GM12872 (cell line): ENCODE measurements around the gene SPNS1.

Source experiments
- CTCF ChIP-seq: IDR thresholded peaks from 3 replicates; pipeline ENCODE4 v1.5.1; 2011; ENCODE audit warnings: low read depth, mild to moderate bottlenecking, low read length, moderate library complexity; ENCODE audit not compliant: insufficient read depth

The SPNS1 gene

GRCh38 chr16:28987170-28987853 is 12.7 kb downstream of the SPNS1 start:
- TF ChIP-seq CTCF: no peak

DNA sequence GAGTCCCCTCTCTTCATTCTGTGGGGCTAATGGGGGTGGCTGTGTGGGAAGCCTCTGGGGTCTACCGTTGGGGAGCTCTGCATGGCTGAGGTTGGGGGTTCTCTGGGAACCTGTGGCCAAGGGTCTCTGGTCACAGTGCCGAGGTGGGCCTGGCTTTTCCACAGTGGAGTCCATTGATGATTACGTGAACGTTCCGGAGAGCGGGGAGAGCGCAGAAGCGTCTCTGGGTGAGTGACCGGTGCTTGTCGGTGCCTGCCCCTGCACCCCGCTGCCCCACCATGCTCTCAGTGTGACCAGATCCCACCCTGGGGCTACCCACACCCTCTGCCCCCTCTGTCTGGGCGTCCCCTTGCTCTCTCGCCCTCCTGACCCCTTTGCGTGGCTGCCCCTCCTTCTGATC is 14.8 kb downstream of the SPNS1 start:
- TF ChIP-seq CTCF: no peak

GRCh38 chr16:28990375-28991040 is 15.9 kb downstream of the SPNS1 start:
- TF ChIP-seq CTCF: no peak

DNA sequence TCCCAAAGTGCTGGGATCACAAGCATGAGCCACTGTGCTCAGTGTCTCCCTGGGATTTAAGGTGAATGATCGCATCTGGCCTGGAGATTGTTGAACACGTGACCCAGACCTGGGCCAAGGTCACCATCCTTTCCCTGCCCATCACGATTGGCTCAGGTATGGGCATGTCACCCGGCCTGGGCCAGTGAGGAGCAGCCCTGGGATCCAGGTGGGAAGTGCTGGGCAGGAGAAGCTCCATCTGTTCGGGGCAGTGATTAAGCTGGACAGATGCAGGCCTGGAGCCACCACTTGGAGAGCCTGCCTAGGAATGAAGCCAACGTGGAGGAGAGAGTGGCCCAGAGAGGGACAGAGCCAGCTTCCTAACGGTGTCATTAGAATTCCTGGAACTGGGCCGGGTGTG is 17.1 kb downstream of the SPNS1 start:
- TF ChIP-seq CTCF: no peak

- TF ChIP-seq CTCF: no peak
Measured at GRCh38 chr16:28992496-28992895, 17.9 kb downstream of the SPNS1 start.

DNA sequence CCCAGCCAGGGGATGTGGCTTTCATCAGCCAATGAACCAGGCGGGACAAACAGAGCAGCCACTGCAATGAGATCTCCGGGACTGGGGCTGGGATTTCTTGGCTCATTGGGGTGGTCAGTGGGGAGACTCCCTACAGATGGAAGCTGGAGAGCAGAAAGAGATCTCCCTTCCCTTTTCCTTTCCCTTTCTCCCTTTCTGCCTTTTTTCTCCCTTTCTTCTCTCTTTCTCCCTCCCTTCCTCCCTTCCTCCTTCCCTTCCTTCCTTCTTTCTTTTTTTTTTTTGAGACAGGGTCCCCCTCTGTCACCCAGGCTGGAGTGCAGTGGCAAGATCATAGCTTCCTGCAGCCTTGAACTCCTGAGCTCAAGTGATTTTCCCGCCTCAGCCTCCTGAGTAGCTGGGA is 24.3 kb downstream of the SPNS1 start:
- TF ChIP-seq CTCF: no peak

- no peak for TF ChIP-seq CTCF
Measured at GRCh38 chr16:28999577-28999976, 25.0 kb downstream of the SPNS1 start.
